Left lobe of liver (tissue), 2 donors: ENCODE data around the gene CTXN1. TPM values are rescaled to one million over a fixed set of nuclear protein-coding genes. Genes with fewer than 3 reads are reported as not detected.
A peak's percentile ranks its signal among the peaks of the same experiment; 100 is the strongest.
"Not testable (repeated sequence)": the region's sequence is repeated elsewhere in the genome, so short reads cannot be mapped to it uniquely, and the experiment has no call there.

Experiments used
- ATAC-seq: fragments of 200-7000 bp; cut with Tn5 transposase; one replicate; pipeline ENCODE4 v1.9.1; 2020; ENCODE audit warnings: mild to moderate bottlenecking, moderate library complexity
- DNase-seq: peaks from one replicate; pipeline ENCODE4 v3.0.0-alpha.2; 2020; ENCODE audit warnings: low spot score
- total RNA-seq: library from RNA; stranded (reverse); gene quantifications from one replicate; pipeline ENCODE4 v1.2.1, GENCODE V29; 2021
- donor health status: DM: no; HTN: no; CAD: no; lungs with moderate emphysema.
- donor health status: DM: no; HTN: yes; CAD: no.

Gene CTXN1
- not detected for total RNA-seq

DNA sequence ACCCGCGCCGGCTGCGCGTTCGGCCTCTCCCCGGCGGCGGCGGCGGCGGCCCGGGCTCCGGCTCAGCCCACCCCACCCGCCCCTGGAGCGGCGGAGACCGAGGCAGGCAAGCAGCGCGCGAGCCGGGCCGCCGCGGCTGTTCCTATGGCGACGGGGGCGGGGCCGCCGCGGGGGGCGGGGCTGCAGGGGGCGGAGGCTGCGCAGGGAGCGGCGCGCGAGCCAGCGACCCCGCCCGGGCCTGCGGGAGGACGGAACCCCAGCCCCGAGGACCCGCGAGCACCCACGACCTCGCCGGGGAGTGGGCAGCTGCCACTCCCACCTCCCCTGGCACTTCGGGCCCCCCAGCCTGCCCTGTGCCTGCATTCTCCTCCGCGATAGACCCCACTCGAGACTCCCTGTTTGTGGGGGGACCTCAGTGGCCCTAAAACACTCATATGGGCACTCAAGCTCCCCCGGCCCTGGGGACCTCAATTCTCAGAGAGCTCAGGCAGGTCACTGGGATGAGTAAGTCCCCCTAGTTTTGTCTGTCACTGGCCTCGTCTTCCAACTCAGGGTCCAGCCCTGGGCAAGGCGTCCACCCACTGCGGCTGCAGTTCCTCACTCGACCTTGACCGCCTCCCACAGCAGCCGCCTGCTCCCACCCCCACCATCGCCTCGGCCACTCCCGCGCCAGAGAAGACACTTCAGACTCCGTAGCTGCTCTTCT is at the start of gene CTXN1:
Gene CTXN1, minus strand, starts transcription at position 115 of the 706 bp plus-strand sequence. CDS start 597 bp downstream, outside the sequence.
- ATAC-seq (peak; percentile 70), DNase-seq (peak; percentile 70)

GRCh38 chr19:7975037-7975436 is 49.1 kb upstream of the CTXN1 start:
- ATAC-seq (no peak), DNase-seq (no peak)

GRCh38 chr19:7973883-7974282 is 47.9 kb upstream of the CTXN1 start:
- DNase-seq (no peak), ATAC-seq (no peak)

GRCh38 chr19:7971553-7972520 is 45.9 kb upstream of the CTXN1 start:
- ATAC-seq (peak; percentile 81), DNase-seq (peak; percentile 70)

GRCh38 chr19:7970716-7971448 is 44.9 kb upstream of the CTXN1 start:
- ATAC-seq (peak; percentile 53), DNase-seq (no peak)

- DNase-seq, result no peak
- ATAC-seq, result no peak
Observed at GRCh38 chr19:7969555-7969939, 43.6 kb upstream of the CTXN1 start.

DNA sequence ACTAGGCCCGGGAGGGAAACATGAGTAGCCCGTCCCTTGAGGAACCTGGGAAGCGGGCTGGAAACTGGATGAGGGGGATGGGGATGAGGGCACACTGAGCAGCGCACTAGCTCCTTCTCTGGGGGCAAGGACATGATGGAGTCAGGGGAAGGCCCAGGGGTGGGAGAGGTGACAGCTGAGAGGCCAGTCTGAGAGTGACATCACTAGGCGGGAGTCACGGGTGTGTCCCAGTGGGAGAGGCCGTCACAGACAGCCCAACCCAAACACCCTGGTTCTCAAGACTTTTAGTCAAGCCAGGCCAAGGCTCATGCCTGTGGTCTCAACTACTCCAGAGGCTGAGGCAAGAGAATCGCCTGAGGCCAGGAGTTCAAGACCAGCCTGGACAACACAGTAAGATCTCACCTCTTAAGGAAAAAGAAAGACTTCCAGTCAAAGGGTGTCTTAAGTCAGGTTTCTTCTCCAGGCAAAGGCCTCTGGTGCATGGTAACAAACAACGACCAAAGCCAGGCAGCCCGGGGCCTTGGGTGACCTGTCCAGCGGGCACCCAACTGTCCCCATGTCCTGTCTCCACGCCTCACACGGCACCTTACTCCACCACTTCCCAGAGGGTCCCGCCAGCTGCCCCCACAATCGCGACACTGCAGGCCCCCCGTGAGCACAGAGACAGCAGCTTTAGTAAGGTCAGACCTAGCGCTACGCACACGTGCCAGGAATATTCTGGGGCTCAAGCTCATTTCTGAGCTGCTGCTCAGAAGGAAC is 43.0 kb upstream of the CTXN1 start:
- ATAC-seq (no peak), DNase-seq (no peak)

DNA sequence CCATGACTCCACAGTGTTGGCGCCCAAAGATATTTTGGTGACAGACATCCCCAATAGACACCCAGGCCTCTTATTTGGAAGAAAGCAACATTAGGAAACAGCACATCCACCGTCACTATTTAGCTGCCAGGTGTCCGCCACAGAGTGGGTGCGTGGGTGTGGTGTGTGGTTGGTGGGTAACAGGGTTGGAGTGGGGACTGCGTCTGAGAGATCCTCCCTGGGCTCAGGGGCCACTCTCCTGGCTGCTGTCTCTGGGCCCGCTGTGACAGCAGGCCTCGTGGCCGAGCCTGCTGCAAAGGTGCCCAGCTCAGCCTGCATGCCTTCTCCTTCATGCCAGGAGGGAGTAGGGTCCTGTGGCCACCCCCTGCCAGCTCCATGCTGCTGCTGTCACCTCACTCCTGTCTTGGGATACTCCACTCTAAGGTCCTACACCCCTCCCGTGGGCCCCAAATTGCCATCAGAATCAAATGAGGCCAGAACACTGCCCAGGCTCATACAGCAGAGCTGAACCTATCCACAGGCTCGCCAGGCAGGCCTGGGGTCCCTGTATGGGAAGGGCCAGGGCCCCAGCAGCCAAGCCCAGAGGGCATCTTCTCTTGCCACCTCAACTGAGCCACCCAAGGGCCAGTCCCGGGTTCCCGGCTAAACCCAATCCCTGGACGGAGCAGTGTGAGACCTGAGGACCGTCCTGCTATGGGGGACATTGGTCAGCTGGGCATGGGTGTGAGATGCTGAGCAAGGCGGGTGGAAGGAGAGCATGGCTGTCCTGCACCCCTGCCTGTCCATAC is 42.3 kb upstream of the CTXN1 start:
- no peak for DNase-seq

GRCh38 chr19:7965921-7966665 is 40.2 kb upstream of the CTXN1 start:
- ATAC-seq (no peak), DNase-seq (no peak)

More for the DNA sequence above, 42.3 kb upstream of the CTXN1 start:
- no peak for ATAC-seq

DNA sequence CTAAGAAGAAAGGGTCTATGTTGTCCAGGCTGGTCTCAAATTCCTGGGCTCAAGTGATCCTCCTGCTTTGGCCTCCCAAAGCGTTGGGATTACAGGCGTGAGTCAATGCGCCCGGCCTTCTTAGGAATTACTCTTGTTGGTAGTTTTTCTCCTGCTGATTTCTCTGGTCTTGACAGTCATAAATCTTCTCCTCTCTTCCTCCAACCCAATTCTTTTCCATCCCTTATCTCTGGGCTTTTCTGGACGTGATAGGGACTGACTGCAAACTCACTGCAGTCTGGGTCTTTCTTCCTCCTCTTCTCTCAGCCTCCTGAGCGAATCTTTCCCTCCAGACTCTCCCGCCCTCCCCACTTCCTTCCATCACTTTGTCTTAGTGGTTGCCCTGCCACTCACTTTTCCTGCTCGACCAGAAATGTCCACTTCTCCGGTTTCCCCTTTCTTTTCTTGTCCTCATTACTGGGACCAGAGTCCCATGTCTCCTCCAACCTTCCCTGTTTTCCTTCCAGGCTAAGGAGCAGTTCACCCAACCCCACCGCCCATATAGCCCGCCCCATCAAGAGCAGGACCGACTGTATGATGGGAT is 39.4 kb upstream of the CTXN1 start:
- DNase-seq (no peak), ATAC-seq (no peak)

DNA sequence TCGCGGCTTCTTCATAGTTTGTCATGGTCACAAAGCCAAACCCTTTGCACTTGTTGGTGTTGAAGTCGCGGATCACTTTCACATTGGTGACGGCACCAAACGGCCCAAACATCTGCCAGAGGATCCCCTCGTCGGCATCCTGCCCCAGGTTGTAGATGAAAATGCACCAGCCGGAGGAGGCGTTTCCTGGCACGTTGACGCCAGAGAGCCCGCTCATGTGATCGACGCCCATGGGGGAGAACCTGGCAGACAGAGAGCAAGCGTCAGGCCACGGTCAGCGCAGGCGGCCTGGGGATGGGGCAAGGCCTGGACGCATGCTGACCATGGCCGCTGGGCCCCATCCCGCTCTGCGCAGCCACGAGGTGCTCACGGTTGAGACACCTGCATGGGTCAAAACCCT is 37.6 kb upstream of the CTXN1 start:
- no peak for ATAC-seq
- DNase-seq, result no peak

- DNase-seq (no peak), ATAC-seq (peak; percentile 82)
Observed at GRCh38 chr19:7962644-7963268, 36.8 kb upstream of the CTXN1 start.

- DNase-seq (no peak), ATAC-seq (peak; percentile 53)
Observed at GRCh38 chr19:7961920-7962626, 36.1 kb upstream of the CTXN1 start.

- not testable (repeated sequence) for DNase-seq
Observed at GRCh38 chr19:7961082-7961481, 35.1 kb upstream of the CTXN1 start.

GRCh38 chr19:7959211-7959610 is 33.3 kb upstream of the CTXN1 start:
- DNase-seq (no peak), ATAC-seq (no peak)

More at GRCh38 chr19:7961082-7961481, 35.1 kb upstream of the CTXN1 start:
- not testable (repeated sequence) for ATAC-seq

- no peak for DNase-seq
- ATAC-seq, result no peak
Observed at GRCh38 chr19:7955696-7956095, 29.8 kb upstream of the CTXN1 start.

GRCh38 chr19:7953576-7953975 is 27.6 kb upstream of the CTXN1 start:
- ATAC-seq, result no peak
- no peak for DNase-seq
